ENCODE measurements around the gene KLHL42. TPM values are rescaled to one million over a fixed set of nuclear protein-coding genes. Genes with fewer than 3 reads are reported as not detected.
"Not testable (repeated sequence)": the region's sequence is repeated elsewhere in the genome, so short reads cannot be mapped to it uniquely, and the experiment has no call there.

KLHL42 gene
- total RNA-seq, 1 donor from 2014 or later: 48.8 TPM

GRCh38 chr12:27743601-27744000, 36.4 kb upstream of the KLHL42 start:
- no peak for DNase-seq (ENCODE audit: low spot score, unreplicated experiment)
- Mint-ChIP-seq H3K36me3 (ENCODE audit: insufficient read depth) (peaks cover 44% of the 10 kb centered on the region), H3K27me3 (no peaks in the 10 kb centered on the region), H3K4me1 (ENCODE audit: low read depth) (no peaks in the 10 kb centered on the region), H3K27ac (peak overlapping the region; percentile 62), H3K4me3 (ENCODE audit: low read depth) (no peak overlapping the region), H3K9me3 (ENCODE audit: low read depth) (no peaks in the 10 kb centered on the region)
- TF ChIP-seq, protein P1, sequence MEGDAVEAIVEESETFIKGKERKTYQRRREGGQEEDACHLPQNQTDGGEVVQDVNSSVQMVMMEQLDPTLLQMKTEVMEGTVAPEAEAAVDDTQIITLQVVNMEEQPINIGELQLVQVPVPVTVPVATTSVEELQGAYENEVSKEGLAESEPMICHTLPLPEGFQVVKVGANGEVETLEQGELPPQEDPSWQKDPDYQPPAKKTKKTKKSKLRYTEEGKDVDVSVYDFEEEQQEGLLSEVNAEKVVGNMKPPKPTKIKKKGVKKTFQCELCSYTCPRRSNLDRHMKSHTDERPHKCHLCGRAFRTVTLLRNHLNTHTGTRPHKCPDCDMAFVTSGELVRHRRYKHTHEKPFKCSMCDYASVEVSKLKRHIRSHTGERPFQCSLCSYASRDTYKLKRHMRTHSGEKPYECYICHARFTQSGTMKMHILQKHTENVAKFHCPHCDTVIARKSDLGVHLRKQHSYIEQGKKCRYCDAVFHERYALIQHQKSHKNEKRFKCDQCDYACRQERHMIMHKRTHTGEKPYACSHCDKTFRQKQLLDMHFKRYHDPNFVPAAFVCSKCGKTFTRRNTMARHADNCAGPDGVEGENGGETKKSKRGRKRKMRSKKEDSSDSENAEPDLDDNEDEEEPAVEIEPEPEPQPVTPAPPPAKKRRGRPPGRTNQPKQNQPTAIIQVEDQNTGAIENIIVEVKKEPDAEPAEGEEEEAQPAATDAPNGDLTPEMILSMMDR (IDR thresholded peaks at IDR 0.05; ENCODE audit: unreplicated experiment): no peak

DNA sequence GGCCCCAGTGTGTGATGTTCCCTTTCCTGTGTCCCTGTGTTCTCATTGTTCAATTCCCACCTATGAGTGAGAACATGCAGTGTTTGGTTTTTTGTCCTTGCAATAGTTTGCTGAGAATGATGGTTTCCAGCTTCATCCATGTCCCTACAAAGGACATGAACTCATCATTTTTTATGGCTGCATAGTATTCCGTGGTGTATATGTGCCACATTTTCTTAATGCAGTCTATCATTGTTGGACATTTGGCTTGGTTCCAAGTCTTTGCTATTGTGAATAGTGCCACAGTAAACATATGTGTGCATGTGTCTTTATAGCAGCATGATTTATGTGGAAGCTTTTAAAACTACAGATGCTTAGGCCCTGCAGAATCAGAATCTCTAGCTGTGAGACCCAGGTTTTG, 34.3 kb upstream of the KLHL42 start:
- not testable (repeated sequence) for DNase-seq (ENCODE audit: low spot score, unreplicated experiment); H3K4me1 Mint-ChIP-seq (ENCODE audit: low read depth); H3K27ac Mint-ChIP-seq; H3K4me3 Mint-ChIP-seq (ENCODE audit: low read depth); H3K9me3 Mint-ChIP-seq (ENCODE audit: low read depth); H3K27me3 Mint-ChIP-seq
- peaks cover 33% of the 10 kb centered on the region for H3K36me3 Mint-ChIP-seq (ENCODE audit: insufficient read depth)

DNA sequence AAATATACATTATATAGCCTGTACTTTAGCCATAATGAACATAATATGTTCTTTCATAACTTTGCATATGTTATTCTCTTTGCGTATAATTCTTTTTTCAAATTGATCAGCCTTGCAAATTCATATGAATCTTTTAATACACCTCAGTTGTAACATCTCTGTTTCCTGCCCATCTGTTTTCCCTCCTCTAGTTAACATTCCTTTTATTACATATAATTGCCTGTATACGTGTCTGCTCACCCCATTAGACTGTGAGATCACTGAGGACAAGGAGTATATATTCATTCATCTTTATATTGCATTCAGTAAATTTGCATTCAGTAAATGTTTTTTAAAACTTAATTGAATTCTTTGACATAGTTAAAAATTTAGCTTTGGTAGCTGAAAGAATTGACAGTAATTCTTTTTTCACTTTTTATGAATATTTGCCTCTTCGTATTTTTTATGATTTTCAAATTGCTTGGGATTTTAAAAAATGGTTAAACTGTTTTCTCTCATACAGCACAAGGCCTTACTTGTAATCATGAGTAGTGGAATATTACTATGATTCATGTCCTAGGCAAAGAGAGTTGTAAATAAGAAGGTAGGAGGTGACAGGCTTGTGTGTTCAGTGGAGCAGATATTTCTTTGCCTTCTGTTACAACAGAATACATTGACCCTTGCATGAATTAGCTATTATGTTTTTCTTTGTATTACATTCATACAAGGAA, 32.8 kb upstream of the KLHL42 start:
- no peaks in the 10 kb centered on the region for H3K27me3 Mint-ChIP-seq

DNA sequence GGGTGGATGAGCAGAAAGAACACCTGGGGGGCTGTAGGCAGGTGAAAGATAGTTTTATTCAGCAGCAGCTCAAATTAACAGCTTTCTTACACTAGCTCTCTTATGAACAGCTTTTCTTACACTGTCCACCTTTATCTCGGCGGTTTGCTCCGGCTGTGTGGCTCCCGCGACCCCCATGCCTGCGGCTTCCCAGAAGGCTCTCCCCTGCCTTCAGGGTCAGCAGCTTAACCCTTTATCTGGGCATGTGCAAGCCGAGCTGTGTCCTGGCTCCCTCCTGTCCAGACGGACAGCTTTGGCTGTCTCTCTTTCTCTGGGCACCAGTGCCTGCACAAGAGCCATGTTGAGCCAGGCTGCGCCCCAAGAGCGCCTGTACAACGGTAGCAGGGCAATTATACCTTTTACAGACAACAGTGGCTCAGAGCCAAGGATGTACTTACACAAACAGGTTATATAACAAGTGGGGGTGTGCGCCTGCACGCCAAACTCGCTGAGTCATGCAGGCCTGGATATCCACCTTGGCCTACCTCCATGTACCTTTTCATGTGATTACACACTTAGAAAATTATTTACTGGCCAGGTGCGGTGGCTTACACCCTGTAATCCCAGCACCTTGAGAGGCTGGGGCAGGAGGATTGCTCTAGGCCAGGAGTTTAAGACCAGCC, 28.5 kb upstream of the KLHL42 start:
- Mint-ChIP-seq H3K27ac (no peak overlapping the region), H3K27me3 (no peaks in the 10 kb centered on the region), H3K4me3 (ENCODE audit: low read depth) (no peak overlapping the region), H3K9me3 (ENCODE audit: low read depth) (no peaks in the 10 kb centered on the region), H3K4me1 (ENCODE audit: low read depth) (no peaks in the 10 kb centered on the region), H3K36me3 (ENCODE audit: insufficient read depth) (peaks cover 21% of the 10 kb centered on the region)
- TF ChIP-seq, protein P1 (IDR thresholded peaks at IDR 0.05; ENCODE audit: unreplicated experiment): no peak
- no peak for DNase-seq (ENCODE audit: low spot score, unreplicated experiment)

More for the DNA sequence above, 32.8 kb upstream of the KLHL42 start:
- Mint-ChIP-seq H3K36me3 (ENCODE audit: insufficient read depth) (peaks cover 31% of the 10 kb centered on the region), H3K4me1 (ENCODE audit: low read depth) (no peaks in the 10 kb centered on the region), H3K4me3 (ENCODE audit: low read depth) (no peak overlapping the region), H3K9me3 (ENCODE audit: low read depth) (no peaks in the 10 kb centered on the region), H3K27ac (peak overlapping the region; percentile 31)
- no peak for DNase-seq (ENCODE audit: low spot score, unreplicated experiment)
- TF ChIP-seq, protein P1 (IDR thresholded peaks at IDR 0.05; ENCODE audit: unreplicated experiment): no peak

DNA sequence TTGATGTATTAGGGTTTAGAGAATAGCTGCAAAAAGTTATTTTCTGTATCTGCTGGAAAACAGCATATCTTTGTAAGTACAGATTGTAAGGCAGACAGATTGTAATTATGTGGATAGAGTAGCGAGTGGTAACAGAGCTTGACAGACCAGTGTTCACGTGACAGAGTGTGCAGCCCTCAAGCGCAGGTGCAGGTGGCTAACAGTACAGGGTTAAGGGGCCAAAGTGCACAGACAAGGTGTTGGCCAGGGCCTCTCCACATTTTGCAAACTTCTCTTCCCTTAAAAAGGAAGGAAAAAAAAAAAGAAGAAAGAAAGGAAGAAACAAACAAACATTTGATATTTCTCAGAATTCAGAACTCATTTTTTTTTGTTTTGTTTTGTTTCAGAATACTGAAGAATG, 25.2 kb upstream of the KLHL42 start:
- peaks cover 23% of the 10 kb centered on the region for H3K36me3 Mint-ChIP-seq (ENCODE audit: insufficient read depth)
- peak overlapping the region; percentile 4 for H3K27ac Mint-ChIP-seq
- TF ChIP-seq, protein P1 (IDR thresholded peaks at IDR 0.05; ENCODE audit: unreplicated experiment): no peak
- no peak for DNase-seq (ENCODE audit: low spot score, unreplicated experiment)
- peaks cover 2% of the 10 kb centered on the region for H3K4me1 Mint-ChIP-seq (ENCODE audit: low read depth)
- H3K9me3 Mint-ChIP-seq (ENCODE audit: low read depth): no peaks in the 10 kb centered on the region
- H3K27me3 Mint-ChIP-seq: no peaks in the 10 kb centered on the region
- no peak overlapping the region for H3K4me3 Mint-ChIP-seq (ENCODE audit: low read depth)
